AG04450 (cell line): ENCODE data around the gene CNTNAP2. TPM values are rescaled to one million over a fixed set of nuclear protein-coding genes. Genes with fewer than 3 reads are reported as not detected.

Source experiments
- CTCF ChIA-PET: fragments of 300-600, 350-600 bp; formaldehyde crosslinking; extraction: SDS; loops from one replicate; lab custom pipeline; 2022; ENCODE audit warnings: antibody characterized with exemption, inconsistent platforms; lab: Charles Lee
- POLR2A ChIA-PET: fragments of 350-600 bp; formaldehyde crosslinking; extraction: SDS; loops from one replicate; lab custom pipeline; 2021; ENCODE audit warnings: antibody characterized with exemption, inconsistent platforms; lab: Yijun Ruan, JAX
- DNase-seq: peaks from one replicate; pipeline ENCODE4 v3.0.0-alpha.2; 2011; ENCODE audit warnings: low read depth, low spot score
- H3K27ac ChIP-seq: one replicate; pipeline ENCODE4 v1.5.1; 2012; ENCODE audit warnings: low read depth, low read length, control low read depth
- H3K27me3 ChIP-seq: one replicate; pipeline ENCODE4 v1.6.0; 2012; ENCODE audit warnings: low read length; ENCODE audit not compliant: control insufficient read depth, insufficient read depth
- H3K4me3 ChIP-seq: 2 replicates; pipeline ENCODE4 v1.5.1; 2011; ENCODE audit warnings: mild to moderate bottlenecking, low read depth, low read length, control low read depth
- H3K9me3 ChIP-seq: 2 replicates; pipeline ENCODE4 v1.5.1; 2012; ENCODE audit warnings: low read length; ENCODE audit not compliant: control insufficient read depth, insufficient read depth
- CTCF ChIP-seq: IDR thresholded peaks from 2 replicates; pipeline ENCODE4 v1.5.1; 2011; ENCODE audit warnings: low read depth, low read length, control low read depth, inconsistent platforms
- polyA plus RNA-seq: library from polyadenylated mRNA; depleted of rRNA; stranded (reverse); fragments of >200 nt; gene quantifications from 2 replicates; pipeline ENCODE4 v1.2.3, GENCODE V29; 2011

CNTNAP2 gene
- polyA plus RNA-seq, 1 experiment = not detected

DNA sequence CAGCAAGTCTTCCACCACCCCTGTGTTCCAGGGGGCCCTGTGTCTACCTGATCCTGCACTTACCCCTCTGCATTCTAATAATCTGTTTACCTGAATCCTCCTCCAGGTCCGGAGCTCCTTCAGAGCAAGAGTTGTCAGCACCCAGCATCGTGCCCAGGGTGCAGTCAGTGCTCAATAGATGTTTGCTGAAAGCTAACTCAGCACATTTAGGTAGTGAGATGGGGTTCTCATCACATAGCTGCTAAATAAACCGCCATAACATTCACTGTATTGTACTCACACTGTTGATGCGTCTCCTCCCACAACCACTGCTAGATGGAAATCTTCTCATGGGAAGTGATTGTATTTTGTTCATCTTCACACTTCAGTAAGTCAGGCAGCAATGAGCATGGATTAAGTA lies 2097.5 kb downstream of the CNTNAP2 start:
- Histone ChIP-seq H3K4me3 (no peak overlapping the region), H3K27ac (no peak overlapping the region), H3K27me3 (no peaks in the 10 kb centered on the region), H3K9me3 (peaks cover 37% of the 10 kb centered on the region)
- CTCF ChIA-PET = no interaction called here
- DNase-seq = no peak
- TF ChIP-seq CTCF = no peak
- POLR2A ChIA-PET = no interaction called here

- DNase-seq = no peak
- H3K4me3 ChIP-seq = no peak overlapping the region
- POLR2A ChIA-PET = no interaction called here
- no peak overlapping the region for H3K27ac ChIP-seq
- TF ChIP-seq CTCF = no peak
- CTCF ChIA-PET = no interaction called here
- peaks cover 50% of the 10 kb centered on the region for H3K9me3 ChIP-seq
- no peaks in the 10 kb centered on the region for H3K27me3 ChIP-seq
Measured at GRCh38 chr7:148218603-148219002, 2102.0 kb downstream of the CNTNAP2 start.

GRCh38 chr7:148222721-148223120 lies 2106.1 kb downstream of the CNTNAP2 start:
- no peak for TF ChIP-seq CTCF
- DNase-seq = no peak
- Histone ChIP-seq H3K9me3 (peaks cover 49% of the 10 kb centered on the region), H3K4me3 (no peak overlapping the region), H3K27me3 (no peaks in the 10 kb centered on the region), H3K27ac (no peak overlapping the region)
- ChIA-PET POLR2A (no interaction called here), CTCF (no interaction called here)

DNA sequence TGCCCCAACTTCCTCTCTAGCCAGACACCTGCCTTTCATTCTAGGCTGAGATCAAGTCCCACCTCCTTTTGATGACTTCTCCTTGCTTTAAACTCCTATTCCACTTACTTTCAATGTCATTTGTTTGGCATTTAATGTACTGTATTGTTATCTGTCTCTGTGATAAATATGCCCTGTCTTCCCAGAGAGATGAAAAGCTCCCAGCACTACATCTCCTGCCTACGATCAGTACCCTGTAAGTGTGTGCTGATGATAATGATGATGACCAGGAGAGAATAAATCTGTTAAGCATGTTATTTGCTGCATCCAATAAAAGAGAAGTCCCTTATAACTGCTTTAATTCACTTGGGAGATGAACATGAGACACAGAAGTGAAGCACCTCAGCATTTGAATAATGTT lies 2106.6 kb downstream of the CNTNAP2 start:
- H3K27ac ChIP-seq = no peak overlapping the region
- no peak overlapping the region for H3K4me3 ChIP-seq
- POLR2A ChIA-PET = no interaction called here
- H3K27me3 ChIP-seq = no peaks in the 10 kb centered on the region
- peaks cover 49% of the 10 kb centered on the region for H3K9me3 ChIP-seq
- TF ChIP-seq CTCF = no peak
- CTCF ChIA-PET = no interaction called here
- DNase-seq = no peak

- Histone ChIP-seq H3K4me3 (no peak overlapping the region), H3K9me3 (peaks cover 48% of the 10 kb centered on the region), H3K27me3 (no peaks in the 10 kb centered on the region), H3K27ac (no peak overlapping the region)
- CTCF ChIA-PET = no interaction called here
- TF ChIP-seq CTCF = no peak
- no peak for DNase-seq
- POLR2A ChIA-PET = no interaction called here
Measured at GRCh38 chr7:148223738-148224137, 2107.1 kb downstream of the CNTNAP2 start.
